Measurements from ENCODE around the gene IL25.
A peak's percentile ranks its signal among the peaks of the same experiment; 100 is the strongest.
"Not testable (repeated sequence)": the region's sequence is repeated elsewhere in the genome, so short reads cannot be mapped to it uniquely, and the experiment has no call there.

IL25 gene

GRCh38 chr14:23375527-23376251 is 3.1 kb downstream of the IL25 start:
- DNase-seq (ENCODE audit: low spot score), result no peak

- peak; percentile 34 for DNase-seq (ENCODE audit: low spot score)
Observed at GRCh38 chr14:23376482-23377197, 4.0 kb downstream of the IL25 start, which contains the start of gene CMTM5. Gene CMTM5 (plus strand): TSS chr14:23377046. CDS start chr14:23377252, 206 bp downstream.

- no peak for DNase-seq (ENCODE audit: low spot score)
Observed at GRCh38 chr14:23377198-23377550, 4.6 kb downstream of the IL25 start.

GRCh38 chr14:23377573-23378563 is 5.3 kb downstream of the IL25 start:
- DNase-seq (ENCODE audit: low spot score), result no peak

GRCh38 chr14:23378612-23379220 is 6.1 kb downstream of the IL25 start:
- DNase-seq (ENCODE audit: low spot score), result no peak

GRCh38 chr14:23379366-23380196 is 7.0 kb downstream of the IL25 start:
- DNase-seq (ENCODE audit: low spot score), result peak; percentile 67

- no peak for DNase-seq (ENCODE audit: low spot score)
Observed at GRCh38 chr14:23380197-23380914, 7.7 kb downstream of the IL25 start.

GRCh38 chr14:23380976-23381375 is 8.4 kb downstream of the IL25 start:
- no peak for DNase-seq (ENCODE audit: low spot score)

- DNase-seq (ENCODE audit: low spot score), result no peak
Observed at GRCh38 chr14:23381871-23382270, 9.3 kb downstream of the IL25 start.

- no peak for DNase-seq (ENCODE audit: low spot score)
Observed at GRCh38 chr14:23382276-23382675, 9.7 kb downstream of the IL25 start.

- DNase-seq (ENCODE audit: low spot score), result no peak
Observed at GRCh38 chr14:23382731-23383440, 10.3 kb downstream of the IL25 start.

GRCh38 chr14:23384364-23385080 is 11.9 kb downstream of the IL25 start:
- no peak for DNase-seq (ENCODE audit: low spot score)

GRCh38 chr14:23385244-23385641 is 12.6 kb downstream of the IL25 start:
- no peak for DNase-seq (ENCODE audit: low spot score)

GRCh38 chr14:23385642-23386265 is 13.1 kb downstream of the IL25 start:
- DNase-seq (ENCODE audit: low spot score), result no peak

GRCh38 chr14:23386266-23386657 is 13.7 kb downstream of the IL25 start:
- DNase-seq (ENCODE audit: low spot score), result not testable (repeated sequence)

GRCh38 chr14:23386999-23387398 is 14.4 kb downstream of the IL25 start:
- DNase-seq (ENCODE audit: low spot score), result no peak

- no peak for DNase-seq (ENCODE audit: low spot score)
Observed at GRCh38 chr14:23387916-23388882, 15.6 kb downstream of the IL25 start.

Data from hepatic stellate cell (primary cell).